ENCODE results near the gene LDLRAD3.
"Not testable (repeated sequence)": the region's sequence is repeated elsewhere in the genome, so short reads cannot be mapped to it uniquely, and the experiment has no call there.

LDLRAD3 gene

DNA sequence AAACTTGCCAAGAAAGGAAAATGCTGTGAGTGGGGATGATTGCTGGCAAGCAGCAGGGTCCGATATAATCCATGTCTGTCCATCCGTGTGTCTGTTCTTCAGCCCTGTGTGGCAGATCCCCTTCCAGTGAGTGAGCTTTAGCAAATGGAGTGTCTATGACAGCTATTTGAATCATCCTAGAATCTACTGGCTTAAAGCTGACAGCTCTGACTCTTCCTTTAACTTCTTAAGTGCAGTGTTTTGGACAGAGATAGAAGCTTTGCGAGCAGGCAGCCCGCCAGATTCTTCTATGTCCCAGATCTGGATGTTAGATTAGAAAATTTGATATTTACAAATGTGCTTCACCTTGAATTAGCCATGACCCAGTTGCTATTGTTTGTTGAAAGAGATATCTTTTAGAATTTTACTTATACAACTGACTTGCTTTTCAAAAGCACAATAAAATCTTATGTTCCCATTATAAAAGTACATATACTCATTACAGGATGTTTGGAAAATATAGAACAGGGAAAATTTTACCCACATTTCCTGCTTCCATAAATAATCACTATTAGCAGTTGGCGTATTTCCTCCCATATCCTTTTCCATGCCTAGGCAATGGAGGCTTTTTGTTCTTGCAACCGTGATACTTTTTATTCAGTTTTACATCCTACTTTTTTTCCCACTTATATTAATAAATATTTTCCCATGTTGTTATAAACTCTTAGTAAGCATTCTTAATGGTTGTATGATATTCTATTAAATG, 220.8 kb downstream of the LDLRAD3 start:
- DNase-seq (ENCODE audit: low spot score): no peak

DNA sequence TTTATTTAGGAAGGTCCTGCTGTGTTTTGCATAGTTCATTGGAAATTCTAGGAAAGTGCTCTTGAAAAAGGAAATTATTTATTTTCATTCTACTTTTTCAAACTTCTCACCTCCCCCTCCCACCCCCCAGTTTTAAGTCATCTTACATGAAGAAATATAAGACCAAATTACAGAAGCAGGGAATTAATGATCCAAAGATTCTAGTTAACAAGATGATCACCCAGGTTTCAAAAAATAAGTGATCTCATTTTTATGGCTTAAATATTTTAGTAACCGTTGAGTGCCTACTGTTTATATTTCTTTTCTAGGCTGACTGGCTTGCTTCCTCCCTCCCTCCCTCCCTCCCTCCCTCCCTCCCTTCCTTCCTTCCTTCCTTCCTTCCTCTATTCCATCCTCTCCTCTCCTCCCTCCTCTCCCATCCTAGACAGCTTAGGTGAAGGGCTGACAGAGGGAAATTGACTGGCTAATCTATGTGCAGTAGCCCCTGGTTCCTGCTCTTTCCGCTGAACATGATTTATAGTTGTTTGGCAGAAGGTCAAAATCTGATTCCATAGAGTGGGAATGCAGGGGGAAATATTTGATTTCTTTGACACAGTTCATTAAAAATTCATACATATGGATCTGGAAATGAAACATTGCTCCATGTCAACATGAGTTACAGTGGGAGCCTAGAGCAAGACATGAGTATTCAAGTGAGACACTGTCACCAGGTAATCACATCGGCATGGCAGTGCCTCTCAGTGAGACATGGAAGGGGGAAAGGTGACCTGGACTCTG, 221.9 kb downstream of the LDLRAD3 start:
- DNase-seq (ENCODE audit: low spot score): no peak

DNA sequence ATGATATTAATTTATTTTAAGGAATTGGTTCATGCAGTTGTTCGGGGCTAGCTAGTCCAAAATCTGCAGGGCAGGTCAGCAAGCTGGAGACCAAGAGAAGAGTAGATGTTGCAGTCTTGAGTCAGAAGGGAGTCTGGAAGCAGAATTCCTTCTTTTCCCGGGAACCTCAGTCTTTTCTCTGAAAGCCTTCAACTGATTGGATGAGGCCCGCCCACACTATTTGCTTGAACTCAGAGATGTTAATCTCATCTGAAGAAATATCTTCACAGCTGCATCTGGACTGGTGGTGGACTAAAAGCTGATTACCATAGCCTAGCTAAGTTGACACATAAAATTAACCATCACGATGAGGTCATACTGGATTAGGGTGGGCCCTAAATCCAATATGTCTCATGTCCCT, 223.2 kb downstream of the LDLRAD3 start:
- DNase-seq (ENCODE audit: low spot score): no peak

DNA sequence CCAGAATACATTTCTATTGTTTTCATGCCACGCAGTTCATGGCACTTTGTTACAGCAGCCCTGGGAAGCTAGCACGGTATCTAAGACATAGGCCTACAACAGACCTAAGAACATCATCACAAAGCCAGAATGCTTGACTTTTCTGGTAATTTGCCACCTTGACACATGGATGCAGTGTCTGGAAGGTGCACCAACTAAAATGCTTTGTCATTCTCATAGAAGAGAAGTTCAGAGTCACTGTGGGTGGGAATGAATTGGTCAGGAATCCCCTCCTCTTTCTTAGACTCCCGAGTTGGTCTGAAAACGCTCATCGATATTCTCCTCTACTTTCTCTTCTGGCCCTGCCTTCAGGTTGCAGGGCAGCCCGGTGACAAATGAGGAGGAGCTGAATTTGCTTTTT, 223.9 kb downstream of the LDLRAD3 start:
- no peak for DNase-seq (ENCODE audit: low spot score)

DNA sequence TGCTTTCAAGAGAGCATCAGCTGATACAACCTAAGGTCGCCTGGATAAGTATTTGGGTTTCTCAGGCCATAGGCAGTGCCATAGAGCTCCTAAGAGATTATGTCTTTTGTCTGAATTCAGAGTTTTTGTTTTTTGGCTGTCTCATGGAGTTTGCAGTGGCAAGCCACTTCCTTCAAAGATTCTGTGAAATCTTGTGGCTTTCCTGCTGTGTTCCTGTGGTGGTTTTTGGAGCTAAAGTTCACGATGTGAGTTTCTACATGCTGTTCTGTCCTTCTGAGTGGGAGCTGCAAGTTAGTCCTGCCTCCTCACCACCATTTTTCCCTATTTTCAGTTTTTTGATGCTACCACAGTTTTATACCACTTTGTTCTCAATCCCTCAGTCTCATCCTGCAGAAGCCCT, 234.0 kb downstream of the LDLRAD3 start:
- no peak for DNase-seq (ENCODE audit: low spot score)

DNA sequence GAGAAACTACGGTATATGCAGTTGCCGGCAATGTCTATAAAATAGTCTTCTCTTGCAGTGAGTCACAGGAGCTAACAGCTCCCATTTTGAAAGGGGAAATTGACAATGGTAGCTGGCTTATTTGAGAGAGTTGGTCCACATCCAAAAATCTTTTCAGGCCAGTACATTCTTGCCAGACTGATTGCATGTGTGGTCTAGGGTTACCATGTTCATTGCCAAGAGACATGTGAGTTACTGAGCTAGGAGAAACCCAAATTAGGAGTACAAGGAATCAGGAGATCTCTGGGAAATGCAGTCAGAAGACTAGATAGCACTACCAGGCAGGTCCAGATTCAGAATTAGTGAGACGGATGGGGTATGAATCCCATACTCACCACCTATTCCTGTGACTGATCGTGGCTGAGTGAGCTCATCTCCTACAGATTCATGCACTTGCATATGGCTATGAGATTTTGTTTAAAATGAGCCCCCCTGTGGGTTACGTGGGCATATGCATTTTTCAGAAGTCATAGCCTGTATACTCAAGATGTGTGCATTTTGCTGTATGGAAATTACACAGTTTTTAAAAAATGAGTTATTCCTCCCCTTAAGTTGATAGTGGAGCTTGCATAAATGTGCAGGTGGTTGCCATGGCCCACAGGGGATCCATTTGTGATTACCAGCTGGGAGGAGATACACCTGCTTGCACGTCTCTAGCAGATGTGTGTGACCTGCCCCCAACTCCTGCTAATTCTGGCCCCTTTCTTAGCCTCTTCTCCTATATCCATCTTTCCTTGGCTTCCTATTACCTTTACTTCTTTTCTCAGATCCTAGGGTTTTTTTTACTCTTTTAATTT, 242.7 kb downstream of the LDLRAD3 start:
- DNase-seq (ENCODE audit: low spot score): no peak

DNA sequence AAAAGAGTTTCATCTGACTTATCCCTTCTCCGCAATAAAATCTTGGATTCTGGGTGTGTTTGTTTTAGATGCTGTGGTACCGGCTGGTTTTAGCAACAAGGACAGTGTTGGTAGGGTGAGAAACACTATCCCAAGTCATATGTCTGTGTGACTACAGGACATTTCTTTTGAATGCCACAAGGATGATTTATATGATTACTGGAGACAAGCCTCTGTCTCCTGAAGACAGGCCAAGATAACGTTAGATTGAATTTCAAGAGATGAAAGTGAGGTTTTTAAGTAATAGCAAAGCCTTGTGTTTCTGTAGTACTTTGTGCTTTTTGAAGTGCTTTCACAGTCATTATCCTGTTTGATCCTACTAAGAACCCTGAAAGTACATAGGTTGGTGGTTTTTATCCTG, 243.8 kb downstream of the LDLRAD3 start:
- DNase-seq (ENCODE audit: low spot score): no peak

DNA sequence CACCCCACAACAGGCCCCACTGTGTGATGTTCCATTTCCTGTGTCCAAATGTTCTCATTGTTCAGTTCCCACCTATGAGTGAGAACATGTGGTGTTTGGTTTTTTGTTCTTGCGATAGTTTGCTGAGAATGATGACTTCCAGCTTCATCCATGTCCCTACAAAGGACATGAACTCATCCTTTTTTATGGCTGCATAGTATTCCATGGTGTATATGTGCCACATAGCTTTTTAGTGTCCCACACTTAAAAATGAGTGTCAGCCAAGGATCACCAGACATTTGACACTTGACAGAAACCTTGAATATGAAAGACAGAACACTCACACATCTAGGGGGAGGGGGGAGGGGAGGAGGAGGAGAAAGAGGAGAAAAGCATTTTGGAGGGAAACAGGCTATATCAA, 245.9 kb downstream of the LDLRAD3 start:
- not testable (repeated sequence) for DNase-seq (ENCODE audit: low spot score)

DNA sequence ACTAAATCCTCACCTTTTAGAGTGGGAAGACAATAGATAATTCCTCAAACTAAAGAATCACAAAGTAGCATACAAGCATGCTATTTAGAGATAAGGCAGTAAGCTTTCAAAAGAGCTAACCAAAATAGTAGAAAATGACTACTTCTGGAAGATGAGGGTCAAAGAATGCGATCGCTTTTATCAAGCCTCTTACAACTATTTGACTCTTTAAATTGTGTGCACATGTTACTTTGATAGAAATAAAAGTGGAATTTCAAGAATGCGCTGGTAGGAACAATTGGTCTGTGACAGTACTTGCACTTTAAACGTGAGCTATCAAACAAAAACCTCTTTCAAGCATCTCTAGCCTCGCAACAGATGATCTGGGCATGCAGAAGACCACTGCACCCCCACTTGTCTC, 248.1 kb downstream of the LDLRAD3 start:
- DNase-seq (ENCODE audit: low spot score): no peak

DNA sequence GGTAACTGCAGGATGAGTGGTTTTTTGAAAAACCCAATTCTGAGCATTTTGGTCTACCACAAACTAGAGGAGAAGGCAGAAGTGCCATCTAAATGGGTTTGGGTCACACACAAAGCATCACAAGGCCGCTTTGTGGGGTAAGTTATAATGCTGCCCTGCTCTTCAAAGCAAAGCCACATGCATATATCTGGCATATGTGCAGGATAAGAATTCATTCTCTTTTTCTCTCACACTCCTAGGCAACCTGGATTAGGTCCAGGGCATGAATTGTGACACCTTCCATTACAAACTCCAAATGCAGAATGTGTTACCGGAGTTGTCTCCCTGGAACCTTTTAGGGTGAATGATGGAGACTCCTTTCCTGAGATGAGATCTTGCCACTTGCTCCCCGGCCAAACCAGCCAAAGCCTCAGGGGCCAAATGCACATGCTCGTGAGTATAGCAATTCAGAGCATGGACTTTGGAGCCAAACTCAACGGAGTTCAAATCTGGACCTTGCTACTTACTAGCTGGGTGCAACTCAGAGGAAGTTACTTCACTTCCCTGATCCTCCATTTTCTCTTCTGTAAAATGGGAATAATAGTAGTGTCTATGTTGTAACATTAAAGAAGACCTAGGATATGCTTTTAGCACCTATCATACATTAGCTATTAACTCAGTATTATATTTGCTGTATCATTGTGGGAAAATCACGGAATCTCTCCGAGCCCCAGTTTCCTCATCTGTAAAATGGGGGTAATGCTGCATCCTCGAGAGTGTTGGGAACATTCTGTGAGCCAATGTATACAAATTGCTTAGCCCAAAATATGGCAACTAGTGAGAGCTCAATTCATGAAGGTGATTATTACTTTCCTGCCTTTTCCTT, 248.8 kb downstream of the LDLRAD3 start:
- no peak for DNase-seq (ENCODE audit: low spot score)

DNA sequence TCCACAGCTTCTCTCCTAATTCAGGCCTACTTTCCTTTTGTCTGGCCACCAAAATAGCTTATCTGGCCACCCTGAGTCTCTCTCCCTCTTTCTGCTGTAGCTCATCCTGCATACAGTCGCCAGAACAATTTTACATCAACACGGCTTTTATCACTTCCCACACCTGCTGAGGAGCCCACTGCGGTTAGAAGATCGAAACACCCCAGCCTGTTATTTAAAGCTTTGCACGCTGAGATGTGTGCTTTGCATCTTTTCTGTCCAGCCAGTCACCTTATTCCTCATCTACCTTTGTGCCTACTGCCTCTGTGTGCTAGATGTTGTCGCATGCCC, 249.4 kb downstream of the LDLRAD3 start:
- DNase-seq (ENCODE audit: low spot score): no peak

DNA sequence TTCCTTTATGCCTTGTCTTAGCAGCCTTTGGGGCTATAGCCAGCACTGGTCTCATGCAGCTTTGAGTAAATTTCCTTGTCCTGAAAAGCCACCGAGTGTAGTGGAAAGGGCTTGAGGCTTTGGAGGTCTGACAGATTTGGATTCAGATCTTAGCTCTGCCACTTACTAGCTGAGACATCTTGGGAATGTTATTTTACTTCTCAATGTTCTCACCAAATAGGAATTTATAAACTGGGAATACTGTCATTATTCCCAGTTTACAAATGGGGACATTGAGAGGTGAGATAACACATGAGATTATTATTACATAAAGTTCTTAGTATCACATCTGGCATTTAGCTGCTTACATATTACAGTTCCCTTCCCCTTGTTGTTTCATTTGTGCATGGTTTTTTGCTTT, 249.9 kb downstream of the LDLRAD3 start:
- DNase-seq (ENCODE audit: low spot score): no peak

DNA sequence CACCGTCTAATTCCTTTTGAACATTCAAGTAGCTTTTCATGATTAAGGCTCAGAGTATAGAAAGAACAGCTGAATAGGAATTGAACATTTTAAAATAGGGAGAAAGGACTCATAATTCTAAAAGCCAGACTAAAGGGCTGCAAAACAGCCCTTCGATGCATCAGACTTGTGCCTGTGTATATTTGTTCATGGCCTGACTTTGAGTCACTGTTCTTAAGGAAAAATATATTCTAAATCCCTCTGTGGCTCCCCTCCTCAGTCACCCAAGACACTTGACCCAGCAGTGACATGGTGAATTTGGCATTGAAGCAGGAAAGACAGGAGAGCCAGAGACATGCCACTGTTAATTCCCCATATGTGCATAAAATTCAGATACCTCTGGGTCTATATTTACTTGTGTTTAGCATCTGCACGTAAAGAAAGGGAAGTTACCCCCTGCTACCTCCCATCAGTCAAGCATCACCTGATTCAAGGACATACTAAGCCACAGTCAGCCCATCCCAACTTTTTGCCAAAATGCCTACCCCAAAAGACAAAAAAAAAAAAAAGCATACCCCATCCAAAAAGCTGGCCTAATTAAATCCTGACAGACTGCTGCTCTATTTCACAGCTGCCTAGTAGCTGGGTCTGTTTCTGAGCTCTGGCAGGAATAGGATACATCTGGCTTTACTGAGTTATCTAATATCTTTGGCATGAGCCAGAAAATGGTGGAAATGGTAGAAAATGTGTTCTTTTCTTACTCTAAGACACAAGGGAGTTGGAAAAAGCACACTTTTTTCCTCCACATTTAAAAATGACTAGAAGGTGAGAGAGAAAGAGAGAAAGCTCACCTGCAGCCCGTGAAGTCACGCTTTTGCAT, 251.9 kb downstream of the LDLRAD3 start:
- DNase-seq (ENCODE audit: low spot score): no peak

DNA sequence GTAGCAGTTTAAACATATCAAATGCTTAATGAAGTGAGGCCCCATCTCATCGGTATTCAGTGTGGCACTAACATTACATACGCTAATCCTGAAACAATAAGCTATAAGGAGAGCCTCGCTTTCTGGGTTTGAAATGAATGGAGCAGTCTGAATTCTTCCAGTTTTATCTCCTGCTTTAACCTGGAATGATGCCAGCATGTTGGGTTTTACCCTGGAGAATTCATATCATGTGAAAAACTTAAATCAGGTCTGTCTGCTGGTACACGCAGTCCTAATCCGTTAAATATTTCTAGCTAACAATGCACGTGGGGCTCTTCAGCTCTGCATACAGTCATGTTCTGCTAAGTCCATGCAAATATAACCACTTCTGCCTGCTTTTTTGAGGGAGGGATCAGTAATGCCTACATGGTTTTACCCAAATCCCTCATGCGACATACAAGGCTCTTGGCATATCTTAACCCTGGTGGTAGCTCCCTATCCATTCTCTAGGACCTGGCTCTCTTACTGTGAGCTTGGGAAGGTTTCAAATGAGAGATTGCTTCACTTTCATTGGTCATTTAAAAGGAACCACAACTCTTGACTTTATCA, 252.6 kb downstream of the LDLRAD3 start:
- no peak for DNase-seq (ENCODE audit: low spot score)

DNA sequence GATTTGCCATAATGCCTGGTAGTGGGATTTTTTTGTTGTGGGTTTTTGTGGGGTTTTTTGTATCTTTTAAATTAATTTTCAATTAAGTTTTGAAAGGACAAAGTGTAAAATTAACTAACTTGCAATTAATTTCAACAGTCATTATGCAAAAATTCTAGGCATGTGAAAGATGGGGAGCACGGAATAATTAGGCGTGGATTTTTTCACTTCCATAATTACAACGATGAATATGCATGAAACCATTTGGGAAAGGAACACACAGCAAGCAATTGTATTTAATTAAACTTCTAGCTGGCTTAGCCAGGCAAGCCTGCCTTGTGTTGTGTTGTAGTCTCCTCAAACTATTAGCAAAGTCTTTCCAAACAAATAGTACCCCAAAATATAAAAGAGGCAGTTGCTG, 257.5 kb downstream of the LDLRAD3 start:
- DNase-seq (ENCODE audit: low spot score): no peak

DNA sequence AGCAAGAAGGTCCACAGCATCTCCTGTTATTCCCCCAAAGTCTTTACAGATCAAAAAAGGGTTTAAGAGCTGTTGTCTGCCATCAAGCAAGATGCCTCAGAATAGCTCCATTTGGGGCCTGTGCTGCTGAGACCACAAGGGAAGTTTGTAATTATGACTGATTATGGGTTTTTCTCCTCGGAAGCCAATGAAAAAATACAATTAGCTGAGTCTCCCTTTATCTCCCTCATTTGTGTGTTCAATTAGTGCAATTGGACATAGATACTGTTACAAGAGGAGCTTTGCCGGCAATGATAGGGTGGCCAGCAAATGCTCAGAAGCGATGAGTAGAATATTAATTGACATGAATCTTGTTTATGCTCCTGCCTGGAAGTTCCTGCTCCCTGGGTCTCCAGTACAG, 261.7 kb downstream of the LDLRAD3 start:
- DNase-seq (ENCODE audit: low spot score): no peak

DNA sequence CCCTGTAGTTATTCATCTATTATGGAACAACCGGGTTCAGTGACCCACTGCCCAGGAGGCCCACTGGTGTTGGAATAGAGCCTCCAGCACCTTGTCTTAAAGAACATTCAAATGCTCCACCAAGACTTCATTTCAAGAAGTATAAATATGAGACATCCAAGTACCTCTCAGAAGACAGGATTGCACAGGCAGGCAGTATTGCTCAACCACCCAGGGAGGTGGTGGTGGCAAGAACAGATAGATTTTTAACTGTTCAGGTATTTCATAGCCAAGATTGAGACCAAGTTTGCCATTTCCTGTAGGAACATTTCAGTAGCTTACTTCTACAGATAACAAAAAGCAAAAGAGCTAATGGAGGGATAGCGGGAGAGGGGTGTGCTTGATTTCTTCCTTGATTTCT, 266.7 kb downstream of the LDLRAD3 start:
- no peak for DNase-seq (ENCODE audit: low spot score)

DNA sequence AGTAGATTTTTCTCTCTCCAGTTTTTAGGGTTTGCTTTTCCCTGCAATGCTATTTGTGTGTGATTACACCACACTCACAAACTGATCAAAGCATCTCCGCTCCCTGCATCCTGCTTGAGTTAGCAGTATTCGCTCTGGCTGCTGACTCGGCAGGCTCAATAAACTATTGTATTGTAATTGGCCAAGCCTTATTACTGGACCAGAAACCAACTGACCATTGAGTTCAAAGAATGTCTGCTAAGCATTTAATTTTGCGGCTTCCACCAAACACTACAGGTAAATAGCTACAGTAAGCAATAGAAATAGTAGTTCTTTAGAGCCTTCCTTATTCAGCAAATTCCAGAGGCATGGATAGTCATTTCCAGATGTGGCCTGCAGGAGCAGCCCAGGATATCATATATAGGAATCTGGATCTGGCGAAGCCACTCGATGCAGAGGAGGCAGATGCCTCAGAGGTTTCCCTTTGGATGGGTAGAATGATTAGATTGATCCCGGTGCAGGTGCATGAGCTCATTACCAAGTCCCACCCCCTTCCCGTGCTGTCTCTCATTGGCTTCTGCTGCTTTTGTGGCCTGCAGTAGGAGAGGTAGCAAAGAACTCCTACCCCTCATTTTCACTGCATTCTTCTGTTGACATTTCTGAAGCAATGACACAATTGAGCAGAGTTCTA, 268.0 kb downstream of the LDLRAD3 start:
- DNase-seq (ENCODE audit: low spot score): peak; percentile 40

DNA sequence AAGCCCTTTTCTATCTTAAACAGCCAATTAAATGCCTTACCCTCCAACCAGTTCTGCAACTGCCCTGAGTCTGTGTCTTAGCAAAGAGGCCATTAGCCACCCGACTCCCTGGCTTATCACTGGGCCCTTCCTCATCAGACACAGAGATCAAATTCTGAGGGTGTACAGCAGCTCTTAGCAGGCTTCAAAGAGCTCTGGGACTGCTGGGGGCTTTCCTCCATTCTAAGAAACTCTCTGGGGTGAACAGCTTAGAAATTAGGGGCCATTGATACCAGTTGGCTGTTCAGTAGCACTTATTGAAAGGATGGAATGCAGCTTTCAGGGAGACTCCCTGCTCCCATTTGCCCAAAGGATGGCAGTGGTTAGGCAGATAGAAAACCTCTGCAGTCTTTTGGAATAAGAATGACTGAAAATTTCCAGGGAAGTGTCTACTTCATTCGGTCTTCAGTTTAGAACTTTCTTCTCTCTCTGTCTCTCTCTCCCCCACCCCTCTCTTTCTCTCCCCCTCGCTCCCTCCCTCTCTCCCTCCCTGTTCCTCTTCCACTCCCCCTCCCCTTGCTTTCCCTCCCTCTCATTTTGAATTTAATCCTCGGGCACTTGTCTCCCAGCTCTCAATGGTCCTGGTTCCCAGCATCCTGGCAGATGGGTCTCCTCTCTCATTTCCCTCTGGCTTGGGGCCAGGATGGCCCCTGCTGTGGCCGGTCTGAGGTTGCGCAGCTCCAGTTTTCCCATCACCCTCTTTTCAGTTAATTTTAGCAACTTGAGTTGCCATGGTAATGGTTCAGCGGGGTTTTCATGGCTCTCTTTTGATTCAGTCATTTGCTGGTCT, 268.9 kb downstream of the LDLRAD3 start:
- peak; percentile 49 for DNase-seq (ENCODE audit: low spot score)

Measured in globus pallidus (tissue), 1 donor.